Brain microvascular endothelial cell (primary cell): ENCODE measurements around the gene CBLB.

Experiments used
- DNase-seq: peaks from one replicate; pipeline ENCODE4 v3.0.0-alpha.2; 2020
- H3K27ac ChIP-seq: fragments of 250-450 bp; sonication (Bioruptor Pico); 2 replicates; pipeline ENCODE4 v1.5.1; 2020; ENCODE audit warnings: mild to moderate bottlenecking, moderate library complexity
- H3K27me3 ChIP-seq: fragments of 250-450 bp; sonication (Bioruptor Pico); replicated peaks from 2 replicates; pipeline ENCODE4 v1.5.1; 2020; ENCODE audit warnings: mild to moderate bottlenecking
- H3K36me3 ChIP-seq: fragments of 250-450 bp; sonication (Bioruptor Pico); replicated peaks from 2 replicates; pipeline ENCODE4 v1.5.1; 2020; ENCODE audit warnings: mild to moderate bottlenecking
- H3K4me3 ChIP-seq: 2 replicates; pipeline ENCODE4 v1.5.1; 2011; ENCODE audit warnings: low read depth, mild to moderate bottlenecking, control low read depth, low read length, moderate library complexity
- in situ Hi-C: cut with HindIII; loops from 2 replicates; pipeline ENCODE4 v1.10.0; 2017; ENCODE audit warnings: low sequenced_read_pairs, low pct_ligation_motif_present
- TF ChIP-seq, protein P1 (sequence below): IDR thresholded peaks from 2 replicates; pipeline ENCODE4 v1.5.1; 2011; ENCODE audit warnings: low read depth, mild to moderate bottlenecking, moderate library complexity, low read length, control low read depth, inconsistent platforms; ENCODE audit errors: missing control alignments

Gene CBLB

DNA sequence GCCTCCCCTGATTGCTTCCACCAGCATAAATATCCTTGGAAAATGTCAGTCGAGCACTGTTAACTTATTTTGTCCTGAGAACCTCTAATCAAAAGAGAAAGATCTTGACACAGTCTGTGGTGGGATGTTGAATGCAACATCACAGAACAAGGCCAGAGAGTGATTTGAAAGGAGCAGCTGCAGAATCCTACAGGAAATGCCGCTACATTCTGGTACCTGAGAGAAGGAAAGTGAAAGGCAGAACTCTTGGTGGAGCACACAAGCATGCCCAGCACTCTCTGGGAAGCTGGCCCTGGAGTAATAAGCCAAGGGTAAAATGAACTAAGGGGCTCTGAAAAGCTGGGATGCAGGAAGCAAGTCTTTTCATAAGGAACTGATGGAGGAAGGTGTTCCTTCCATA is 75.8 kb downstream of the CBLB start:
- H3K4me3 ChIP-seq = no peak overlapping the region
- H3K36me3 ChIP-seq = no peaks in the 10 kb centered on the region
- peak overlapping the region; percentile 96 for H3K27ac ChIP-seq
- TF ChIP-seq, protein P1, sequence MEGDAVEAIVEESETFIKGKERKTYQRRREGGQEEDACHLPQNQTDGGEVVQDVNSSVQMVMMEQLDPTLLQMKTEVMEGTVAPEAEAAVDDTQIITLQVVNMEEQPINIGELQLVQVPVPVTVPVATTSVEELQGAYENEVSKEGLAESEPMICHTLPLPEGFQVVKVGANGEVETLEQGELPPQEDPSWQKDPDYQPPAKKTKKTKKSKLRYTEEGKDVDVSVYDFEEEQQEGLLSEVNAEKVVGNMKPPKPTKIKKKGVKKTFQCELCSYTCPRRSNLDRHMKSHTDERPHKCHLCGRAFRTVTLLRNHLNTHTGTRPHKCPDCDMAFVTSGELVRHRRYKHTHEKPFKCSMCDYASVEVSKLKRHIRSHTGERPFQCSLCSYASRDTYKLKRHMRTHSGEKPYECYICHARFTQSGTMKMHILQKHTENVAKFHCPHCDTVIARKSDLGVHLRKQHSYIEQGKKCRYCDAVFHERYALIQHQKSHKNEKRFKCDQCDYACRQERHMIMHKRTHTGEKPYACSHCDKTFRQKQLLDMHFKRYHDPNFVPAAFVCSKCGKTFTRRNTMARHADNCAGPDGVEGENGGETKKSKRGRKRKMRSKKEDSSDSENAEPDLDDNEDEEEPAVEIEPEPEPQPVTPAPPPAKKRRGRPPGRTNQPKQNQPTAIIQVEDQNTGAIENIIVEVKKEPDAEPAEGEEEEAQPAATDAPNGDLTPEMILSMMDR = no peak
- peak; percentile 14 for DNase-seq
- H3K27me3 ChIP-seq = no peaks in the 10 kb centered on the region
- in situ Hi-C loops = no loop called here

GRCh38 chr3:105791919-105792786 is 76.7 kb downstream of the CBLB start:
- peak overlapping the region; percentile 96 for H3K27ac ChIP-seq

GRCh38 chr3:105791131-105791530 is 77.7 kb downstream of the CBLB start:
- TF ChIP-seq, protein P1 = no peak
- in situ Hi-C loops = no loop called here
- DNase-seq = peak; percentile 47
- Histone ChIP-seq H3K27ac (peak overlapping the region; percentile 96), H3K36me3 (no peaks in the 10 kb centered on the region), H3K4me3 (no peak overlapping the region), H3K27me3 (no peaks in the 10 kb centered on the region)

More at GRCh38 chr3:105791919-105792786, 76.7 kb downstream of the CBLB start:
- Histone ChIP-seq H3K4me3 (no peak overlapping the region), H3K27me3 (no peaks in the 10 kb centered on the region), H3K36me3 (no peaks in the 10 kb centered on the region)
- DNase-seq = peak; percentile 99
- in situ Hi-C loops = no loop called here
- TF ChIP-seq, protein P1 = no peak

GRCh38 chr3:105790534-105790933 is 78.3 kb downstream of the CBLB start:
- Histone ChIP-seq H3K36me3 (no peaks in the 10 kb centered on the region), H3K27ac (peak overlapping the region; percentile 96), H3K4me3 (no peak overlapping the region), H3K27me3 (no peaks in the 10 kb centered on the region)
- DNase-seq = no peak
- TF ChIP-seq, protein P1 = no peak
- in situ Hi-C loops = no loop called here

GRCh38 chr3:105788593-105788992 is 80.2 kb downstream of the CBLB start:
- in situ Hi-C loops = no loop called here
- H3K4me3 ChIP-seq = no peak overlapping the region
- H3K27me3 ChIP-seq = no peaks in the 10 kb centered on the region
- H3K27ac ChIP-seq = no peak overlapping the region
- H3K36me3 ChIP-seq = no peaks in the 10 kb centered on the region
- TF ChIP-seq, protein P1 = no peak
- no peak for DNase-seq

DNA sequence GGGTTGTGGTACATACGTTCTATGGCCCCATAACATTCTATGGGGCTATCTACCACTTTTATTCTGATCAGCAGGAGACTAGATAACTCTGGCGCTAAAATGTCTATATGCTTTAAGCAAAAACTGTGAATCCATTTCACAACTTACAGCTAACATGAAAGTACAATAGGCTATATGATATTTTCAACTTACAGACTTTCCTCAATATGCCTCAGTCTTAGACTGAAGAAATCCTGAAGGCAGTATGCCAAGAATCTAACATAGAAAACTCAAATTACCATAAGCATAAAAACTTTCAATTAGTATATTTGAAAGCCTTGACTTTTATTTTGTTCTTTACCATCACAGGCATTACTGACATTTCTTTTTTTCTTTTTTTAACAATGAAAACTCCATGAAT is 81.4 kb downstream of the CBLB start:
- DNase-seq = no peak
- TF ChIP-seq, protein P1 = no peak
- Histone ChIP-seq H3K27me3 (no peaks in the 10 kb centered on the region), H3K4me3 (no peak overlapping the region), H3K27ac (no peak overlapping the region), H3K36me3 (no peaks in the 10 kb centered on the region)
- in situ Hi-C loops = no loop called here
